Lower lobe of right lung (tissue), 2 donors: ENCODE results near the gene PBXIP1. TPM values are rescaled to one million over a fixed set of nuclear protein-coding genes. Genes with fewer than 3 reads are reported as not detected.
A peak's percentile ranks its signal among the peaks of the same experiment; 100 is the strongest.
"Not testable (repeated sequence)": the region's sequence is repeated elsewhere in the genome, so short reads cannot be mapped to it uniquely, and the experiment has no call there.

Experiments used
- ATAC-seq, 2 donors: fragments of 200-7000 bp; cut with Tn5 transposase; one replicate each; pipeline ENCODE4 v1.9.1; 2020 to 2022; ENCODE audit warnings: mild to moderate bottlenecking in 2 of 2, moderate library complexity in 2 of 2
- DNase-seq: peaks from one replicate; pipeline ENCODE4 v3.0.0-alpha.2; 2020
- H3K27ac ChIP-seq: fragments of 200-600 bp; one replicate; pipeline ENCODE4 v1.8.0; 2022
- H3K27me3 ChIP-seq: fragments of 200-600 bp; one replicate; pipeline ENCODE4 v1.8.0; 2022; ENCODE audit warnings: low read depth
- H3K36me3 ChIP-seq: fragments of 200-600 bp; one replicate; pipeline ENCODE4 v1.8.0; 2022; ENCODE audit warnings: mild to moderate bottlenecking
- H3K4me1 ChIP-seq: fragments of 200-600 bp; one replicate; pipeline ENCODE4 v1.8.0; 2022
- H3K4me3 ChIP-seq: fragments of 200-600 bp; one replicate; pipeline ENCODE4 v1.8.0; 2022; ENCODE audit warnings: mild to moderate bottlenecking
- H3K9me3 ChIP-seq: fragments of 200-600 bp; one replicate; pipeline ENCODE4 v1.8.0; 2022
- intact Hi-C: fragments of 100-400 bp; cut with DNase I; formaldehyde crosslinking; loops from one replicate; pipeline ENCODE4 v1.11.0; 2022
- total RNA-seq: library from RNA; stranded (reverse); fragmentation: NEBNext Ultra II Directional; extraction: Animal tissue kit (Norgen Biotek cat#: 25700); gene quantifications from one replicate; pipeline ENCODE4 v1.2.1, GENCODE V29; 2021
- TF ChIP-seq, protein P1 (sequence below): fragments of 200-600 bp; IDR thresholded peaks from one replicate; pipeline ENCODE4 v1.8.0; 2022; ENCODE audit warnings: antibody characterized with exemption, mild to moderate bottlenecking
- donor health status: DM: no; HTN: yes; CAD: no; lungs with severe emphysema.

PBXIP1 gene
- total RNA-seq, 1 donor from 2014 or later: 68.1 TPM

DNA sequence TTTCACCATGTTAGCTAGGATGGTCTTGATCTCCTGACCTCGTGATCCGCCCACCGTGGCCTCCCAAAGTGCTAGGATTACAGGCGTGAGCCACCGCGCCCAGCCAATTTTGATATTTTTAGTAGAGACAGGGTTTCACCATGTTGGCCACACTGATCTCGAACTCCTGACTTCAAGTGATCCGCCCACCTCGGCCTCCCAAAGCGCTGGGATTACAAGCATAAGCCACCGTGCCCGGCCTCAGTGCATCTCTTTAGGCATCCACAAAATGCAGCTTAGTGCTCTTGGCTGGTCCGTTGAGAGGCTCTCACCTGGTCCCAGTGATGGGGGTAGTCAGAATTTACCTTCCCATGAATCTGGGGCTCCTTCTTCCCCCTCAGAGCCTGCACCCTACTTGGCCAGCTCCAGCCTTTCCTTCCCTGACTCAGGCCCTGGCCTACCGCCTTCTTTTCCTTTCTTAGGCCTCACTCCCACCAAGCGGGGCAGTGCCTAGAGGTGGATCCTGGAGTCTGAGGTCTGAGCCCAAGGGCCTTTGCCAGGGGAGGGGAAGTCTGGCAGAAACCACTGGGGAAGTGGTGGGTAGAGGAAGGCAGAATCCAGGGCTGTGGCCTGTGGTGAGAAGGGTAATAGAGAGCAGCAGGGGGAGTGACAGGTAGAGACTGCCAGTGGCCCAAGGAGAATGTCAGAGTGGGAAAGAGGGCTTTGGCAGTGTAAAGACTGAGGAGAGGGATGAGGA, 41.2 kb upstream of the PBXIP1 start:
- H3K4me3 ChIP-seq: no peak overlapping the region
- no peaks in the 10 kb centered on the region for H3K27me3 ChIP-seq
- intact Hi-C loops: no loop called here
- H3K9me3 ChIP-seq: no peaks in the 10 kb centered on the region
- TF ChIP-seq, protein P1, sequence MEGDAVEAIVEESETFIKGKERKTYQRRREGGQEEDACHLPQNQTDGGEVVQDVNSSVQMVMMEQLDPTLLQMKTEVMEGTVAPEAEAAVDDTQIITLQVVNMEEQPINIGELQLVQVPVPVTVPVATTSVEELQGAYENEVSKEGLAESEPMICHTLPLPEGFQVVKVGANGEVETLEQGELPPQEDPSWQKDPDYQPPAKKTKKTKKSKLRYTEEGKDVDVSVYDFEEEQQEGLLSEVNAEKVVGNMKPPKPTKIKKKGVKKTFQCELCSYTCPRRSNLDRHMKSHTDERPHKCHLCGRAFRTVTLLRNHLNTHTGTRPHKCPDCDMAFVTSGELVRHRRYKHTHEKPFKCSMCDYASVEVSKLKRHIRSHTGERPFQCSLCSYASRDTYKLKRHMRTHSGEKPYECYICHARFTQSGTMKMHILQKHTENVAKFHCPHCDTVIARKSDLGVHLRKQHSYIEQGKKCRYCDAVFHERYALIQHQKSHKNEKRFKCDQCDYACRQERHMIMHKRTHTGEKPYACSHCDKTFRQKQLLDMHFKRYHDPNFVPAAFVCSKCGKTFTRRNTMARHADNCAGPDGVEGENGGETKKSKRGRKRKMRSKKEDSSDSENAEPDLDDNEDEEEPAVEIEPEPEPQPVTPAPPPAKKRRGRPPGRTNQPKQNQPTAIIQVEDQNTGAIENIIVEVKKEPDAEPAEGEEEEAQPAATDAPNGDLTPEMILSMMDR: no peak
- peaks cover 34% of the 10 kb centered on the region for H3K4me1 ChIP-seq
- DNase-seq (no peak), ATAC-seq (no peak)
- H3K36me3 ChIP-seq: no peaks in the 10 kb centered on the region
- H3K27ac ChIP-seq: no peak overlapping the region

DNA sequence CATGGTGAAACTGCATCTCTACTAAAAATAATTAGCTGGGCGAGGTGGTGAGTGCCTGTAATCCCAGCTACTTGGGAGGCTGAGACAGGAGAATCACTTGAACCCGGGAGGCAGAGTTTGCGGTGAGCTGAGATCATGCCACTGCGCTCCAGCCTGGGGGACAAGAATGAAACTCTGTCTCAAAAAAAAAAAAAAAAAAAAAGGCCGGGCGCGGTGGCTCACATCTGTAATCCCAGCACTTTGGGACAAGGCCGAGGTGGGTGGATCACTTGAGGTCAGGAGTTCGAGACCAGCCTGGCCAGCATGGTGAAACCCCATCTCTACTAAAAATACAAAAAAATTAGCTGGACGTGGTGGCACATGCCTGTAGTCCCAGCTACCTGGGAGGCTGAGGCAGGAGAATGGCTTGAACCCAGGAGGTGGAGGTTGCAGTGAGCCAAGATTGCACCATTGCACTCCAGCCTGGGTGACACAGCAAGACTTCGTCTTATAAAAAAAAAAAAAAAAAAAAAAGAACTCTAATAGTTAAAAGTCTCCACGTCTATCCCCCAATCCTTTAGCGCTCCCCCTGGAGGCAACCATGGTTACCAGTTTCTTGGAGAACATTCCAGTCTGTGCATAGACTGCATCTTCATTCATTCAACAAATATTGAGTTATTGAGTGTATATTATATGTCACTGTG, 39.5 kb upstream of the PBXIP1 start:
- intact Hi-C loops, ATAC-seq, H3K4me3 ChIP-seq, H3K9me3 ChIP-seq, H3K27me3 ChIP-seq, H3K27ac ChIP-seq: not testable (repeated sequence)
- H3K36me3 ChIP-seq: peaks cover 13% of the 10 kb centered on the region
- TF ChIP-seq, protein P1: peak; percentile 39
- DNase-seq: peak; percentile 50
- peaks cover 34% of the 10 kb centered on the region for H3K4me1 ChIP-seq

DNA sequence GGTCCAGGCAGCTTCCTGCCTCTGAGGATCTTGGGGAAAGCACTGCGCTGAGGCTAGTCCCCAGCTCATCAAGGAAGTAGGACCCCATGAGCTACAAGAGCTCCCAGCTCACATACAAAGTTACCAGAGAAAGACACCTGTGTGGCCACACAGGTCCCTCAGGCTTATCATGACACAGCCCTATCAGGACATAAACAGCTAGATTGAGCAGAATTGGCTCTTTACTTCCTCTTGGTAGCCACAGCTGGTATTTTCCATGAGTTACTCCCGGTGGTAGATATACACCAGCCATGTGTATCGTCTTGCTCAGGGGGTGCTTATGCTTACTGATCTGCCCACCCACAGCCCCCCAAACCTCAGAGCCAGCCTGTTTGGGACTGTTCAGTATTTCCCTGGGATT, 38.7 kb upstream of the PBXIP1 start:
- H3K27ac ChIP-seq: no peak overlapping the region
- H3K4me3 ChIP-seq: no peak overlapping the region
- TF ChIP-seq, protein P1: no peak
- peaks cover 29% of the 10 kb centered on the region for H3K4me1 ChIP-seq
- intact Hi-C loops: no loop called here
- H3K36me3 ChIP-seq: peaks cover 22% of the 10 kb centered on the region
- ATAC-seq: no peak
- H3K9me3 ChIP-seq: no peaks in the 10 kb centered on the region
- peak; percentile 18 for DNase-seq
- no peaks in the 10 kb centered on the region for H3K27me3 ChIP-seq

DNA sequence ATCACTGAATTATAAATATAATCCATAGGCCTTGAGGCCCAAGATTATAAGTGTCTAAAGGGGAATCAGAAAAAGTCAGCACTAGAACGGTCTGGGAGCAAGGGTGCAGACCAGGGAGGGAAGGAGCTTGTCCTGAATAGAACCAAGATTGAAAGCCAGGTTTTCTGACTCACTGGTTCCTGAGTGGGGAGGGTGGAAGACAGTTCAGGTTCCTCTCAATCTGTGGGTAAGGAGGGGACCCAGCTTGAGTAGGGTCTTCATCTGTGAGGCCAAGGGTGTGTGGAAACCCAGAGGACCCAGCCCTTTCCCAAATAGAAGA, 38.3 kb upstream of the PBXIP1 start:
- no peaks in the 10 kb centered on the region for H3K9me3 ChIP-seq
- peaks cover 25% of the 10 kb centered on the region for H3K36me3 ChIP-seq
- TF ChIP-seq, protein P1: no peak
- H3K27me3 ChIP-seq: no peaks in the 10 kb centered on the region
- no peak for DNase-seq
- H3K27ac ChIP-seq: no peak overlapping the region
- ATAC-seq: no peak
- H3K4me3 ChIP-seq: no peak overlapping the region
- intact Hi-C loops: no loop called here
- H3K4me1 ChIP-seq: peaks cover 25% of the 10 kb centered on the region

DNA sequence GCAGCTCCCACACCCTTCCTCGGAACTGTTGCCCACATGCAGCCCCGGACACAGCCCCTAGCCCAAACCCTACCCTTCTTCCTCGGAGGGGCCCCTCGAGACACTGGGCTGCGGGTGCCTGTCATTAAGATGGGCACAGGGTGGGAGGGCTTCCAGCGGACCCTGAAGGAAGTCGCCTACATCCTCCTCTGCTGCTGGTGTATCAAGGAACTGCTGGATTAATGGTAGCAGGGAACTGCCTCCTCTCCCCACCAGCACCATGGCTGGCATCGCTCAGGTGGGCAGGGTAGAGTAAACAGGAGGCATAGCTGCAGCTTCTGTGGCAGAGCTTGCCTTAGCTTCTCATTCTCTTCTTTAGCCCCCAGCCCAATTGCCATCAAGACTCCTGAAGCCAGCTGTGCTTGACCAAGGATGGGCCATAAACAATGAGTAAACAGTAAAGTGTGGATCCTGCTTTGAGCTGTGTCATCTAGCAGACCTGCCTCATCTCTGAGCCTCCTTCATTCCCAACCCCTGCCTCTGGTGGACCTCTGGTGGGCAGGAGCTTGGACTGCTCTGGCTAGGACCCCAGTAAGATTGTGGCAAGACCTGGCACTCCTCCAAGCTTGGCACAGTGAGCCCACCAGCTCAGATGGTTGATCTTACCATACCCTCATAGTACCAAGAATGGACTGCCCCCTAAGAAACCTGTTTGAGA, 37.8 kb upstream of the PBXIP1 start, which contains the start of gene LENEP:
TSS of gene LENEP (plus strand) at position 15 of the 697 bp plus-strand sequence. CDS start at position 37, 22 bp downstream.
- TF ChIP-seq, protein P1: no peak
- no peak for ATAC-seq
- intact Hi-C loops: no loop called here
- Histone ChIP-seq H3K9me3 (no peaks in the 10 kb centered on the region), H3K27ac (no peak within 1 kb of the TSS), H3K4me3 (no peak within 1 kb of the TSS), H3K27me3 (no peaks in the 10 kb centered on the region), H3K4me1 (peaks cover 20% of the 10 kb centered on the region), H3K36me3 (peaks cover 28% of the 10 kb centered on the region)
- DNase-seq: peak; percentile 25
